Upper lobe of left lung (tissue), 6 donors: ENCODE measurements around the gene RAP1GAP. TPM values are rescaled to one million over a fixed set of nuclear protein-coding genes. Genes with fewer than 3 reads are reported as not detected.

Source experiments
- ATAC-seq, 2 donors: fragments of 200-7000 bp; cut with Tn5 transposase; one replicate each; pipeline ENCODE4 v1.9.1; 2022; ENCODE audit warnings: mild to moderate bottlenecking in 2 of 2, moderate library complexity in 2 of 2; ENCODE audit not compliant: low FRiP score in 2 of 2
- DNase-seq, 2 donors: peaks; one replicate each; pipeline ENCODE4 v3.0.0-alpha.2; 2019 to 2020
- H3K27ac ChIP-seq, 4 donors: fragments of 200-600 bp; sonication (generic); one replicate each; pipeline ENCODE4 v1.5.1; 2016 to 2019
- H3K27me3 ChIP-seq, 4 donors: fragments of 200-600 bp; sonication (generic); one replicate each; pipeline ENCODE4 v1.5.1; 2017 to 2019
- H3K36me3 ChIP-seq, 4 donors: fragments of 200-600 bp; sonication (generic); one replicate each; pipeline ENCODE4 v1.5.1; 2016 to 2019
- H3K4me1 ChIP-seq, 4 donors: fragments of 200-600 bp; sonication (generic); one replicate each; pipeline ENCODE4 v1.5.1; 2018 to 2019
- H3K4me3 ChIP-seq, 4 donors: fragments of 200-600 bp; sonication (generic); one replicate each; pipeline ENCODE4 v1.5.1; 2017 to 2019; ENCODE audit warnings: mild to moderate bottlenecking in 2 of 4, moderate library complexity in 1 of 4
- H3K9me3 ChIP-seq, 4 donors: fragments of 200-600 bp; sonication (generic); one replicate each; pipeline ENCODE4 v1.5.1; 2018 to 2019
- CTCF ChIP-seq, 6 experiments: fragments of 450-650 bp in 4 of 6; fragments of 200-600 bp in 2 of 6; sonication (generic) in 2 of 6; IDR thresholded peaks; one replicate each; pipeline ENCODE4 v1.5.1; 2016 to 2019; ENCODE audit warnings: antibody characterized with exemption in 6 of 6
- EP300 ChIP-seq, 4 donors: sonication (generic); formaldehyde crosslinking; IDR thresholded peaks; one replicate each; pipeline ENCODE4 v1.5.1; 2017; ENCODE audit warnings: antibody characterized with exemption in 4 of 4, control low read depth in 2 of 4
- POLR2A ChIP-seq, 4 donors: fragments of 450-650 bp; IDR thresholded peaks; one replicate each; pipeline ENCODE4 v1.5.1; 2016 to 2017; ENCODE audit warnings: antibody characterized with exemption in 4 of 4, mild to moderate bottlenecking in 2 of 4
- POLR2AphosphoS5 ChIP-seq, 2 donors: sonication (generic); formaldehyde crosslinking; IDR thresholded peaks; one replicate each; pipeline ENCODE4 v1.5.1; 2017; ENCODE audit warnings: antibody characterized with exemption in 2 of 2
- WGBS, 2 donors: methylation state at CpG; one replicate each; pipeline ENCODE4 v1.1.5; 2017 to 2018; 5-methylcytosine and 5-hydroxymethylcytosine counted together
- total RNA-seq, 6 donors: library from RNA; depleted of rRNA in 4 of 6; stranded (reverse); fragments of >200 nt in 4 of 6; gene quantifications; one replicate each; pipeline versions ENCODE4 v1.1.0 to v1.2.1, GENCODE V29; 2016 to 2021
- donor health status: DM: no; HTN: no; CAD: no; lungs with moderate emphysema.
- donor health status: DM: no; HTN: yes; CAD: no; lungs with severe emphysema.

The RAP1GAP gene
- total RNA-seq, 6 donors from 2014 or later: 26.9 to 65.2 (median 36.7) TPM

- WGBS, 2 donors: 92 to 94% methylated on average over 9 to 26 of the region's 26 CpGs
- Histone ChIP-seq H3K4me3 (no peak overlapping the region), H3K4me1 (peaks cover 10 to 22% (median 15%) of the 10 kb centered on the region in 4 donors), H3K27ac (no peak overlapping the region), H3K9me3 (no peaks in the 10 kb centered on the region), H3K27me3 (no peaks in the 10 kb centered on the region), H3K36me3 (no peaks in the 10 kb centered on the region)
- no peak for TF ChIP-seq EP300 (IDR thresholded peaks at IDR 0.05)
- no peak for TF ChIP-seq POLR2AphosphoS5 (IDR thresholded peaks at IDR 0.05)
- TF ChIP-seq CTCF (IDR thresholded peaks at IDR 0.05): no peak
- TF ChIP-seq POLR2A (IDR thresholded peaks at IDR 0.05): no peak
- DNase-seq: peak in 1 of 2 donors; percentile 78
- no peak for ATAC-seq
Measured at GRCh38 chr1:21577324-21577723, 91.8 kb downstream of the RAP1GAP start.

DNA sequence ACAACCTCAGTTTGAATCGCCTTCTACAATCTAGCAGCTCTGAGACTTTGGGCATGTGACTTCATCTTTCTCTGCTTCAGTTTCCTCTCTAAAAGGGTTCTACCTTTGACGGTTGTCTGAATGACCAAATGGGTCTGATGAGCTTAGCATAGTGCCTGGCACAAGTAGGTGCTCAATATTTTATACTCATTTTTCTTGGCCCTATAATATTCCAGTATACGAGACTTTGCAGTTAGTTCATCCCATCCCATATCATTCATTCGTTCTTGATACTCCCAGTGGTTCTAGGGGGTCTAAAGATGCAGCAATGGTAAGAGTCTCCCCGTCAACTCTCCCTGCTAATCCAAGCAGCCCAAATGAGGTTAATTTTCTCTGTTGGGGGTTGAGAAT, 92.4 kb downstream of the RAP1GAP start:
- ATAC-seq: no peak
- DNase-seq: no peak
- TF ChIP-seq EP300 (IDR thresholded peaks at IDR 0.05): no peak
- TF ChIP-seq CTCF (IDR thresholded peaks at IDR 0.05): no peak
- TF ChIP-seq POLR2A (IDR thresholded peaks at IDR 0.05): no peak
- no peak for TF ChIP-seq POLR2AphosphoS5 (IDR thresholded peaks at IDR 0.05)
- no peaks in the 10 kb centered on the region for H3K27me3 ChIP-seq
- H3K4me3 ChIP-seq: no peak overlapping the region
- no peaks in the 10 kb centered on the region for H3K9me3 ChIP-seq
- H3K27ac ChIP-seq: no peak overlapping the region
- H3K4me1 ChIP-seq: peaks cover 10 to 22% (median 15%) of the 10 kb centered on the region in 4 donors
- no peaks in the 10 kb centered on the region for H3K36me3 ChIP-seq
- WGBS, 2 donors: 90 to 96% methylated on average over 5 of the region's 5 CpGs

- no peak for TF ChIP-seq POLR2A (IDR thresholded peaks at IDR 0.05)
- no peak for TF ChIP-seq POLR2AphosphoS5 (IDR thresholded peaks at IDR 0.05)
- TF ChIP-seq CTCF (IDR thresholded peaks at IDR 0.05): no peak
- TF ChIP-seq EP300 (IDR thresholded peaks at IDR 0.05): no peak
- 77 to 90% methylated on average over 7 of the region's 7 CpGs for WGBS, 2 donors
- DNase-seq: no peak
- Histone ChIP-seq H3K4me3 (no peak overlapping the region), H3K4me1 (peaks cover 10 to 22% (median 15%) of the 10 kb centered on the region in 4 donors), H3K9me3 (no peaks in the 10 kb centered on the region), H3K27ac (no peak overlapping the region), H3K27me3 (no peaks in the 10 kb centered on the region), H3K36me3 (no peaks in the 10 kb centered on the region)
- no peak for ATAC-seq
Measured at GRCh38 chr1:21576031-21576797, 92.9 kb downstream of the RAP1GAP start.

GRCh38 chr1:21575351-21575942, 93.7 kb downstream of the RAP1GAP start:
- WGBS, 2 donors: 90 to 94% methylated on average over 10 to 18 of the region's 18 CpGs
- peaks cover 10 to 22% (median 15%) of the 10 kb centered on the region in 4 donors for H3K4me1 ChIP-seq
- ATAC-seq: no peak
- no peaks in the 10 kb centered on the region for H3K9me3 ChIP-seq
- no peak for DNase-seq
- H3K4me3 ChIP-seq: no peak overlapping the region
- peak overlapping the region; percentile 74 to 86 (median 83) for H3K27ac ChIP-seq
- no peaks in the 10 kb centered on the region for H3K27me3 ChIP-seq
- no peak for TF ChIP-seq EP300 (IDR thresholded peaks at IDR 0.05)
- TF ChIP-seq POLR2AphosphoS5 (IDR thresholded peaks at IDR 0.05): no peak
- TF ChIP-seq CTCF (IDR thresholded peaks at IDR 0.05): no peak
- TF ChIP-seq POLR2A (IDR thresholded peaks at IDR 0.05): no peak
- no peaks in the 10 kb centered on the region for H3K36me3 ChIP-seq
